ENCODE measurements around the gene TTC29. TPM values are rescaled to one million over a fixed set of nuclear protein-coding genes. Genes with fewer than 3 reads are reported as not detected.

Gene TTC29
- total and polyA plus RNA-seq, 9 of the 15 experiments (the other 6 are each of a cell fraction or from before 2014, with no cell fraction given): 0.04 TPM; not detected in 8

DNA sequence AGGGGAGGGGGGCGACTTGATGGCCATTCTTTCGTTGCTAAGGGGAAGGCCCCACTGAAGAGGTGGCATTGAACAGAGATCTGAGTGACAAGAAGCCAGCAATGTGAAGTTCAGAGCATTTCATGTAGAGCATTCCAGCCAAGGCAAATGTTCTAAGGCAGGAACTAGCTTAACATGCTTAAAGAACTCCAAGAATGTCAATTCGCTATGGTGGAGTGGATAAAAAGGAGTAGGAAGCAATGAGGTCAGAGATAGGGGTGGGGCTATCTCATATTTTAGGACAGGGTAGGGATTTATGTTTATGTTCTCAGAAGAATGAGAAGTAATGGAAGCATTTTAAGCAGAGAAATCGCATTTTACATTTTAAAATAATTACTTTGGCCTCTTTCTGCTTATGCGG is 130.9 kb downstream of the TTC29 start:
- Histone ChIP-seq H2AFZ (ENCODE audit: low read depth, low read length) (no peak overlapping the region), H3K9me3 (replicated peaks; ENCODE audit: control insufficient read depth, insufficient read depth, low read depth, low read length) (no peaks in the 10 kb centered on the region), H4K20me1 (replicated peaks; ENCODE audit: control insufficient read depth, insufficient read depth, low read length) (no peaks in the 10 kb centered on the region), H3K27me3 (ENCODE audit: control insufficient read depth in 2 of 2, insufficient read depth in 2 of 2, low read length in 2 of 2) (no peaks in the 10 kb centered on the region), H3K4me2 (ENCODE audit: insufficient read depth, low read length) (no peak overlapping the region), H3K9me1 (ENCODE audit: control insufficient read depth, insufficient read depth, low read length) (no peaks in the 10 kb centered on the region), H3K27ac (ENCODE audit: extremely low read depth, low read depth, low read length) (no peak overlapping the region), H3K4me1 (replicated peaks in 1 of 2; ENCODE audit: control insufficient read depth in 2 of 2, insufficient read depth in 2 of 2, low read length in 2 of 2) (no peaks in the 10 kb centered on the region; a peak in 1 of 5 replicates), H3K4me3 (no peak overlapping the region), H3K9ac (ENCODE audit: insufficient read depth in 1 of 2, low read depth in 2 of 2, low read length in 2 of 2) (no peak overlapping the region), H3K79me2 (ENCODE audit: control insufficient read depth, insufficient read depth, low read length) (no peaks in the 10 kb centered on the region), H3K36me3 (ENCODE audit: control insufficient read depth, insufficient read depth, low read length) (no peaks in the 10 kb centered on the region)
- no TSS peak for BruUV-seq (replicated peaks)
- POLR2A ChIA-PET: no interaction called here
- no peak for FAIRE-seq
- CTCF ChIA-PET (ENCODE audit: low intra/inter-chr PET ratio): no interaction called here
- in situ Hi-C loops (cut with MboI): no loop called here
- intact Hi-C loops (cut with micrococcal nuclease): no loop called here
- no peak for ATAC-seq
- WGBS (ENCODE audit: insufficient coverage, low coverage, missing lambda C conversion rate): 0% methylated on average over 4 of the region's 5 CpGs
- no peak for DNase-seq (ENCODE audit: extremely low read depth in 1 of 4, low spot score in 3 of 4)
- TF ChIP-seq HNRNPUL1 (IDR thresholded peaks at IDR 0.05; ENCODE audit: low read length) (no peak), ZNF184 (CRISPR knock-in tag; IDR thresholded peaks at IDR 0.05) (no peak), PPARD (CRISPR knock-in tag; IDR thresholded peaks at IDR 0.05) (no peak), EP300 (IDR thresholded peaks at IDR 0.05; ENCODE audit: low read length) (no peak), NCOA6 (IDR thresholded peaks at IDR 0.05) (no peak), ZNF143 (CRISPR knock-in tag; IDR thresholded peaks at IDR 0.05) (no peak), RREB1 (CRISPR knock-in tag; IDR thresholded peaks at IDR 0.05) (no peak), MYC (IDR thresholded peaks at IDR 0.05; ENCODE audit: low read depth, low read length) (no peak), MYC (CRISPR knock-in tag; IDR thresholded peaks at IDR 0.05; ENCODE audit: borderline replicate concordance, low read depth) (no peak), HDAC6 (IDR thresholded peaks at IDR 0.05; ENCODE audit: low read depth, low read length) (no peak), ZNF511 (CRISPR knock-in tag; IDR thresholded peaks at IDR 0.05) (no peak), IRF1 (CRISPR knock-in tag; IDR thresholded peaks at IDR 0.05; ENCODE audit: borderline replicate concordance) (no peak), SREBF2 (CRISPR knock-in tag; IDR thresholded peaks at IDR 0.05) (no peak), ELF1 (tag; IDR thresholded peaks at IDR 0.05) (no peak), XRCC5 (IDR thresholded peaks at IDR 0.05; ENCODE audit: low read depth, low read length) (no peak), ZNF224 (CRISPR knock-in tag; IDR thresholded peaks at IDR 0.05) (no peak)
